NCI-H345 treated with DMSO at 0.1 percent for 48 hours (cell line): ENCODE measurements around the gene CDHR5.

ENCODE experiments used
- DNase-seq: peaks from one replicate; lab custom pipeline; 2025; ENCODE audit not compliant: unreplicated experiment; lab: John Stamatoyannopoulos, UW

CDHR5 gene

DNA sequence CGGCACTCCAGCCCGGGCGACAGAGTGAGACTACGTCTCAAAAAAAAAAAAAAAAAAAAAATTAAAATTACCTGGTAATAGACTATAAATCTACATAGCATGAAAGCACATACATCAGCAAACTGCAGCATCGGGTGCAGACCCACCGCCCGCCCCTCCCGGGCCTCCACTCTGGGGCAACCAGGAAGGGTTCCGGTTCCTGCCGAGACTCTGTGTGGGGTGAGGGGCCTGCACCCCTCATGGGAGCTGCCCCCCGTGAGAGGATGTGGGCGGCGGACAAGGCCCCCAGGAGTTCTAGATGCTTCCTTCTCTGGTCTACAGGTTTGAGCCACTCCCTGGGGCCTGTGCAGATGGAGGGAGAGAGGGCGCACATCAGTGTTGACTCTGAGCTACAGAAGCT is 21.5 kb upstream of the CDHR5 start:
- DNase-seq = no peak

DNA sequence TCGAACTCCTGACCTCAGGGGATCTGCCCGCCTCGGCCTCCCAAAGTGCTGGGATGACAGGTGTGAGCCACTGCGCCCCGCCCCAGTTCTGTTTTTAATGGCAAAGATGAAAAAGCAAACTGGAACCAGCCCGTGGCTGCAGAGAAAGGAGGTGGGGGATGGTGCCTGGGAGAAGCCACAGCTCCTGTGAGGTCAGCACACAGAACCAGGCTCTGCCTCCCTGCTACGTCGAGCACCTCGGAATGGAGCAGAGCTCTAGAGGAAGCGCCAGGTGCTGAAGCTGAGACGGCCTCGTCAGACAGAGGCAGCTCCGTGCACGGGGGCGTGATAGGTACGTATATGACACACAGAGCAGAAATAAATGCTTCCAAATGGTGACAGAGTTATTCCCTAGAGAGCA is 20.8 kb upstream of the CDHR5 start:
- no peak for DNase-seq

DNA sequence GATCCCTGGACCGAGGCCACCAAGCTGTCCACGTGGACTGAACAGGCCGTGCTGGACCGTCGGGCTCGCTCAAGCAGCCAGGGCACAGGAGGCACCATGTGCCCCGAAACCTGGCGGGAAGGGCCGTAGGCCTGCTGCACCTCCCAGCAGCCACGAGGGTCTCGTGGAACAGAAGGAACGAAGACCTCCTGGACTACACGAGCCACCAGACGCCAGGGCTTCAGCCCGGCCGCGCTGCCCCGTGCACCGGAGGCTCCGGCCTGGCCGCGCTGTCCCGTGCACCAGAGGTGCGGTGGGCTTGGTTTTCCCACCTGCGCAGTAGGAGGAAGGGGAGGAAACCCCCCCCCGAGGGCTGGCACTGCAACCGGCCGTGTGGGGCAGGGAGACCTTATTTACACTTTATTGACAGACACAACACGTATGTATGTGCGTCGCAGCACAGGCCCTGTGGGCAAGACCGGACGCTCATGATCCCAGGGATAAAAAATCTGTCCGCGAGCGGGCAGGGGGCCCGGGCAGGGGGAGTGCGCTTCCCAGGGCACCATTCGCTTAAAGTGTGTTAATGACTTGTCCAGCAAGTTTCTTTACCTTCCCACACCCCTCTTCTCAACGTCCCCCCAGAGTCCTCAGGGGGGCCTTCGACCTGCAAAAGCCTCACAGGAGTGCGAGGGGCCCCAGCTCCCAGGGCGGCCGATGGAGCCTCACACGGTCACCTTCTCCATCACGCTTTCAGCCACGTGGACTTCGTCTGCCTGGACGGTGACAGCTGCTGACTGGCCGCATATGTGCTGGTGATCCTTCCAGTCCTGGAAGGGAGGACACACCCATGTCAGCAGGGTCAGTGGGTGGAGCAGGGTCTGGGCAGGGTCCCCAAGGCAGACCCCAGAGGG is 19.3 kb upstream of the CDHR5 start:
- DNase-seq = no peak

DNA sequence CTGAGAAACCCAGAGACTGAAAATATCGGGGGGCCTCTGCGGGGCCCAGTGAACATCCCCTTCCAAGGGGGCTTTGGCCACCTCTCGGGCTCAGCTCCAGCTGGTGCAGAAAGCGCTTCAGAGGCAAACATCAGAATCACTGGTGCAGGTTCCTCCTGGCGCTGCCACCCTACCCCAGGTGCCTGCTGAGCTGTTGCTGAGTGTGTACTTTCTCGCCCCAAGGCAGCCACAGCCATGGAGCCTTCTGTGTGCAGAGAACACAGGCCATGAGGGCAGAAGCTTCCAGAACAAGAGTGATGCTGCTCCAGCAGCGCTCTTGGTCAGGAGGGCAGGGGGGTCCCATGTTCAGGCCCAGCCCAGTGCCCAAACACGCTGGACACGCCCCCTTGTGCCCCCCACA is 18.6 kb upstream of the CDHR5 start:
- DNase-seq = no peak

DNA sequence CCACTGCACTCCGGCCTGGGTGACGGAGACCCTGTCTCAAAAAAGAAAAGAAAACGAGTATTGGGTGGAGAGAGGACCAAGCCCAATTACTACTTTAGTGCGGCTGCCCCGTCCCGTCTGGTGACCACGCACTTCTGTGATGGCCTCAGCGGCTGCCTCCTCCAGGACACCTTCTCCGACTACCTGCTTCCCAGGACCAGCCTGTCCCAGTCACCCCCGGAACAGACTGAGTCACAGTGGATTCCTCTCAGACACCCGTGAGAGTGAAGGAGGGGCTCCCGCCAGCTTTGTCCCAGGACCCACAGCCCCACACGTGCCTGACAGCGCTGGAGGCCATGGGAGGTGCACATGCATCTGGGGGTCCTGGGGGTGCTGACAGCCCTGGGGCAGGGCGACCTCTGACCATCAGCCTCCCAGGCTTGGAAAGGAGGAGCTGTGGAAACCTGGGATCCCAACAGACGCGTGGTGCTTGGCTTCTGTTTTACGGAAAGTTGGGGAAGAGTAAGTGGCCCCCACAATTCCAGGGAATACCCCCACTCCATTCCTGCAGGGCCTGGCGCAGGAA is 17.1 kb upstream of the CDHR5 start:
- DNase-seq = no peak

DNA sequence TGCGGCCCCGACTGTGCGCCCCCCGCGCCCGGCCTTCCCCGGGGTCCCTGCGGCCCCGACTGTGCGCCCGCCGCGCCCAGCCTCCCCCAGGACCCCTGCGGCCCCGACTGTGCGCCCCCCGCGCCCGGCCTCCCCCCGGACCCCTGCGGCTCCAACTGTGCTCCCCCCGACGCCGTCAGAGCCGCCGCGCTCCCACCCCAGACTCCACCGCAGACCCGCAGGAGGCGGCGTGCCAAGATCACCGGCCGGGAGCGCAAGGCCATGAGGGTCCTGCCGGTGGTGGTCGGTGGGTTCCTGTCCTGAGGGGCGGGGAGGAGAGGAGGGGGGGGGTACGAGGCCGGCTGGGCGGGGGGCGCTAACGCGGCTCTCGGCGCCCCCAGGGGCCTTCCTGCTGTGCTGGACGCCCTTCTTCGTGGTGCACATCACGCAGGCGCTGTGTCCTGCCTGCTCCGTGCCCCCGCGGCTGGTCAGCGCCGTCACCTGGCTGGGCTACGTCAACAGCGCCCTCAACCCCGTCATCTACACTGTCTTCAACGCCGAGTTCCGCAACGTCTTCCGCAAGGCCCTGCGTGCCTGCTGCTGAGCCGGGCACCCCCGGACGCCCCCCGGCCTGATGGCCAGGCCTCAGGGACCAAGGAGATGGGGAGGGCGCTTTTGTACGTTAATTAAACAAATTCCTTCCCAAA is 15.4 kb upstream of the CDHR5 start:
- no peak for DNase-seq

DNA sequence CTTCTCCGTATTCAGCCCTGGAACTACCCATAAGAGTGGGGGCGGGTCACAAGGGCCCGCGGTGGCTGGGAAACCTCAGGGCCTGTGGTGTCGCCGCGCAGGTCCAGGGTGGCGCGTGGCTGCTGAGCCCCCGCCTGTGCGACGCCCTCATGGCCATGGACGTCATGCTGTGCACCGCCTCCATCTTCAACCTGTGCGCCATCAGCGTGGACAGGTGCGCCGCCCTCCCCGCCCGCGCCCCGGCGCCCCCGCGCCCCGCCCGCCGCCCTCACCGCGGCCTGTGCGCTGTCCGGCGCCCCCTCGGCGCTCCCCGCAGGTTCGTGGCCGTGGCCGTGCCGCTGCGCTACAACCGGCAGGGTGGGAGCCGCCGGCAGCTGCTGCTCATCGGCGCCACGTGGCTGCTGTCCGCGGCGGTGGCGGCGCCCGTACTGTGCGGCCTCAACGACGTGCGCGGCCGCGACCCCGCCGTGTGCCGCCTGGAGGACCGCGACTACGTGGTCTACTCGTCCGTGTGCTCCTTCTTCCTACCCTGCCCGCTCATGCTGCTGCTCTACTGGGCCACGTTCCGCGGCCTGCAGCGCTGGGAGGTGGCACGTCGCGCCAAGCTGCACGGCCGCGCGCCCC is 14.7 kb upstream of the CDHR5 start:
- no peak for DNase-seq

DNA sequence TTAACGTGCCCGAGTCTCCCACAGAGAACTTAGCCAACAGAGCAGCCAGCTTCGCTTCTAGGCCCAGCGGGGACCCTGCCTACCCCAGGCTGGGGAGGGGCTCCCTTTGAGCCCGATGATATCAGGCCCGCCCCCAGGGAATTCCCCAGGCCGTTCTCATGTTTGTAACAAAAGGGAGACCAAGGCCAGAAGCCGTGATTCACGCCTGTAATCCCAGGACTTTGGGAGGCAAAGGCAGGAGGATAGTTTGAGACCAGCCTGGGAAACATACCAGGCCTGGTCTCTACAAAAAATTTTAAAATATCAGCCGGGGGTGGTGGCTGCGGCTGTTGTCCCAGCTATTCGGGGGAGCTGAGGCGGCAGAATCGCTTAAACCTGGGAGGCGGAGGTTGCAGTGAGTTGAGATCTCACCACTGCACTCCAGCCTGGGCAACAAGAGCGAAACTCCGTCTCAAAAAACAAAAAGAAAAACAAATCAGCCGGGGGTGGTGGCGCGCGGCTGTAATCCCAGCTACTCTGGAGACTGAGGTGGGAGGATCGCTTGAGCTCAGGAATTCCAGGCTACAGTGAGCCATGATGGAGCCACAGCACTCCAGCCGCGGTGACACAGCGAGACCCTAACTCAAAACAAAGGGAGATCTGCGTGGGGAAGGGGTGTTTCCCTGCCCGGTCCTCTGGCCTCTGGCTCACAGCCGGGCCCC is 14.0 kb upstream of the CDHR5 start:
- DNase-seq = no peak

DNA sequence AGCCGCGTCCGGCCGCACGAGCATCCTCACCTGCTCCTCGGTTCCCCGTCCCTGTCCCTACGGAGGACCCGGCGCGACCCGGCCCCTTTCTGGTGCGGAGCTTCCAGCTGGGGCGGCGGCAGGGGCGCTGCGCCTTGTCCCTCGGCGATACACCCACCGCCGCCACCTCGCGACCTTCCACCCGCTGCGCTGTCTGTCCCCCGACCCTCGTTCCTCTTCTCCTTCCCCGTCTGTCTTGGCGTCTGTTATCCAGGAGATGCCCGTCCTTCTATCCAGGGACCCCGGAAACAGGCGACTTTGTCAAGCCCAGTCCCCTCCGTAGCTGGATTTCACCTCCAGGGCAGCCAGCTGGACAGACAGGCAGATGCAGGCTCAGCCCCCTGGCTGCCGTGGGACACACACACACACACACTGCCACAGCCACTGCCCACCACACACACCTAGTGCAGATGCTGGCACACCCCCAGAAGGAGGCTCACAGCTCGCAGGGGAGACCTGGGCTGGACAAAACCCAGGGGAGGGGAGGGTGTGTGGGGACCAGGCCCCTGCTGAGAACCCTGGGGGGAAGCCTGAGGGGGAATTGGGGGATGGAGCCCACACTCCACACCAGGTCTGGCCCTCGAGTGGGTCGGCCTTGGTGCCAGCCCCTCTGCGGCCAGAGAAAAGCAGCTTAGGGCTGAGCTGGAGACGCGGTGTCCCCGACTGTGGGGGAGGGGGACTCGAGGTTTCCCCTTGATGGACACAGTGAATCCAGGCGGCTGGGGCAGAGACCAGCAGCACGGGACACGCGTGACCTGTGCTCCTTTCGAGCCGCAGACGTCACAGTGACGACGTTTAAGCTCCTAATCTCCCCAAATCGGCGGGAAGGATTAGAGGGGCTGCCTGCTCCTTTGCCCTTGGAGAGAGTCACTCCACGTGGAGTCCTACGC is 13.1 kb upstream of the CDHR5 start:
- no peak for DNase-seq

DNA sequence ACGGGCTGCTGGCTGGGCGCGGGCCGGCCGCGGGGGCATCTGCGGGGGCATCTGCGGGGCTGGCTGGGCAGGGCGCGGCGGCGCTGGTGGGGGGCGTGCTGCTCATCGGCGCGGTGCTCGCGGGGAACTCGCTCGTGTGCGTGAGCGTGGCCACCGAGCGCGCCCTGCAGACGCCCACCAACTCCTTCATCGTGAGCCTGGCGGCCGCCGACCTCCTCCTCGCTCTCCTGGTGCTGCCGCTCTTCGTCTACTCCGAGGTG is 12.5 kb upstream of the CDHR5 start:
- no peak for DNase-seq

DNA sequence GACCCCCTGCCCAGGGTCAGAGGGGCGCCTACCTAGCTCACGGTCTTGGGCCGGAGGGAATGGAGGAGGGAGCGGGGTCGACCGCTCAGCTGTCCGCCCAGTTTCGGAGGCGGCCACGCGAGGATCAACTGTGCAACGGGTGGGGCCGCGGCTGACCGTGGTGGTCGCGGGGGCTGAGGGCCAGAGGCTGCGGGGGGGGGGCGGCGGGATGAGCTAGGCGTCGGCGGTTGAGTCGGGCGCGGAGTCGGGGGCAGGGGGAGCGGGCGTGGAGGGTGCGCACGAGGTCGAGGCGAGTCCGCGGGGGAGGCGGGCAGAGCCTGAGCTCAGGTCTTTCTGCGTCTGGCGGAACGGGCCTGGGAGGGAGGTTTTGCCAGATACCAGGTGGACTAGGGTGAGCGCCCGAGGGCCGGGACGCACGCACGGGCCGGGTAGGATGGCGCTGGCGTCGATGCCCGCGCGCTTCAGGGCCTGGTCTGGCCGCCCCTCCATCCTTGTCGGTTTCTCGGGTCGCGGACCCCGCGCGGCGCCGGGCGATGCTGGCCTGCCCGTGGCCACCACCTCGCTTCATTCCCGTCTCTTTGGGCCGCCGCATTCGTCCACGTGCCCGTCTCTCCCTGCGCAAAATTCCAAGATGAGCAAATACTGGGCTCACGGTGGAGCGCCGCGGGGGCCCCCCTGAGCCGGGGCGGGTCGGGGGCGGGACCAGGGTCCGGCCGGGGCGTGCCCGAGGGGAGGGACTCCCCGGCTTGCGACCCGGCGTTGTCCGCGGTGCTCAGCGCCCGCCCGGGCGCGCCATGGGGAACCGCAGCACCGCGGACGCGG is 12.0 kb upstream of the CDHR5 start, which contains the start of gene DRD4:
TSS of gene DRD4 (plus strand) at position 759 of the 822 bp plus-strand sequence. CDS start at position 795, 36 bp downstream.
- no peak for DNase-seq

DNA sequence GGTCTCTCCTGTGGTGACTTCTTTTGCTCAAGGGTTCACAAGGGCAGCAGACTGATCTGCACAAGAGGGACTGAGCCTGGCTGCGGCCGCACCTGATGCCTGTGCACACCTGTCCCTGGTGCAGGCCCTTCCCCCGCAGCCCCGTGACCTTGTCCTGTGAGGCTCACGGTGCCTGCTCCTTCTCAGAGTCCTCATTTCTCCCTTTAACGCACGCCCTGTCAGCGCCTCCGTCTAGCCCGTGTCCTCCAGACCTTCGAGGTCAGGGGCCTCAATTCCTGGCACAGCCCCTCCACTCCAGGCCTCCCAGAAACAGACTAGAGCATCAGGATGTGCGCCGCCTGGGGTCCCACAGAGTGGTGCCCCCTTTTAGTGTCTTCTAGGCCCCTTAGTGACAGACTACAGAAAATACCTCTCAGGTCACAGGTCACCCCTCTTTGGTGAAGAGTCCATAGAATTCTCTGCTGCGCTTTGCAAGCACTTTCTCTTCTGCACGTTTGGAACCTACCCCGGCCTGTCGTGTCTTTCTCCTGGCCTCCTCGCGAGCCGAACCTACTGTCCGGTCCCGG is 11.3 kb upstream of the CDHR5 start:
- no peak for DNase-seq

DNA sequence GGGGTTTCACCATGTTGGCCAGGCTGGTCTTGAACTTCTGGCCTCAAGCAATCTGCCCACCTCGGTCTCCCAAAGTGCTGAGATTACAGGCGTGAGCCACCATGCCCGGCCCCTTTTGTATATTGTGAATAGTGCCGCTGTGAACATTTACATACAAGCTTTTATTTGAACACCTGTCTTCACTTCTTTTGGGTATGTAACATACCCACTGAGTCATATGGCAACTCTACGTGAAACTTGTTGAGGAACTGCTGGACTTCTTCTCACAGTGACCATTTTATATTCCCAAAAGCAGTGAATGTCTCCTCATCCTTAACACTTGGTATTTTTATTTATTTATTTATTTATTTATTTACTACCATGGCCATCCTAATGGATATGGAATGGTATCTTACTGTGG is 6.1 kb upstream of the CDHR5 start:
- DNase-seq = no peak

DNA sequence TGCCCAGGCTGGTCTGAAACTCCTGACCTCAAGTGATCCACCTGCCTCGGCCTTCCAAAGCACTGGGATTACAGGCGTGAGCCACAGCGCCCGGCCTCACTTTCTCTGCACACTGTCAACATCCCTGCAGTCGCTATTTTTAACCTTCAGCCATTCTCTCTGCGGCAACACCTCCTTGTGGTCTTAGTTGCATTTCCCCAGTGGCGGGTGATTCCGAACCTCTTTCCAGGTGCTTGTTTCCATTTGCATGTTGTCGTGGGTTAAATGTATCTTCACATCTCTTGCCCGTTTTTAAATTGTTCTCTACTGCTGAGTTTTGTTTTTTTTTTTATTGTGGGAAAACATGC is 4.5 kb upstream of the CDHR5 start:
- no peak for DNase-seq

DNA sequence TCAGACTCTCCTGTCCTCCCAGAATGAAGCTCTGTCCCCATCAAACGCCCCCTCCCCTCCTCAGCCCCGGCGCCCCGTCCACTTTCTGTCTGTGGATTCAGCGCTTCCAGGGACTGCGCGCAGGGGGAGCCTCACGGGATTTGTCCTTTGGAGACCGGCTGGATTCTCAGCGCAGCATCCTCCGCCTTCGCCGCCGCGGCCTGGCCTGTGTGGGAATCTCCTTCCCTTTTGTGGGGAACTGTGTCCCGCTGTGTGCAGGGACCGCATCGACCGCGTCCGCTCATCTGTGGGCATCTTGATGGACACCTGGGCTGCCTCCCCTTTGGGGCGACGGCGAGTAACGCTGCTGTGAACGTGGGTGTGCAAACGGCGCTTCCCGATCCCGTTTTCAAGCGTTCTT is 3.3 kb upstream of the CDHR5 start:
- DNase-seq = no peak

DNA sequence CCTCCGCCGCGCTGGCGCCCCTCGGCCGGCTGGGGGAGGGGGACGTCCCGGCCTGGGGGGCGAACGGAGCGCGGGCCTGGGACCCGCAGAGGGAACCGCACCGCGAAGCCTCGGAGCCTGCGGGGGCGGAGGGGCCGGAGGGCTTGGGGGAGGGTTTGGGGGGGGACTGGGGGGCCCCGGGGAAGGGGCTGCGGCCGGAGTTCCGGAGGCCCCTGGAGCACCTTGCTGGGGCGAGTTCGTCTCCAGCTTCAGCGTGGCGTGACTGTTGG is 2.5 kb upstream of the CDHR5 start:
- no peak for DNase-seq

DNA sequence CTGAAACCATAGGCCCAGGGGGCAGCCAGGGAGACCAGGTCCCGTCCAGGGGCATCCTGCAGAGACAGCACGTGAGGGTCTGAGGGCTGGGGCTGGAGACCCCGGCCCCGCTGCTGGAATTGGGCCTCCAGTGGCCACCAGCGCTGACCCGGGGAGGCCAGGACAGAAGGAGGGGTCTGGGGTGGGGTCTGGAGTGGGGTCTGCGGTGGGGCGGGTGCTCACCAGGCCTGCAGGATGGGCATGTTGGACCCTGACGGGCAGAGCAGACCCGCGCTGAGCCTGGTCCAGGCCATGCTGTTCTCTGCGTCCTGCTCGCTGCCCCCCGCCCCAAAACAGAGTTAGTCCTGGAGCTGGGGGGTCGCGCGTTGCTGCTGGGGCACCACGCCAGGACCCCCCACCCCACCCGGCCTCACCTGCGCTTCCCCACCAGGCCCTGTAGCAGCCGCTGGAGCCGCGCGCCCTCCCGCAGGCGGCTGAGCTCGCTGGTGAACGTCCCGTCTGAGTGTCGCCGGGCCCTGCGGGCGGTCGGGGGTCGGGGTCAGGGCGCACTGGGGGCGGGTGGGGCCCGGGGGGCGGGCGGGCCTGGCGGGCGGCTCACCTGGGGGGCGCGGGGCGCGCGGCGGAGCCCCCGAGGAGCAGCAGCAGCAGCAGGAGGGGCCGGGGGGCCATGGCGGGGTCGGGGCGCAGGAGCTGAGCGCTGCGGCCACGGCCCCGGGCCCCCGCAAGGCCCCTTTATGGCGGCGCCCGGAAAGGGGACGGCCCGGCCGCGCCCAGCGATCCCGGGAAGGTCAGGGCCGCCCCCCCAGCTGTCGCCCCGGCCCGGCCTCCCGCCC is 1.9 kb upstream of the CDHR5 start, which contains the start of gene SCT:
TSS of gene SCT (minus strand) at position 707 of the 833 bp plus-strand sequence. CDS start at position 669, 38 bp downstream.
- DNase-seq = no peak

DNA sequence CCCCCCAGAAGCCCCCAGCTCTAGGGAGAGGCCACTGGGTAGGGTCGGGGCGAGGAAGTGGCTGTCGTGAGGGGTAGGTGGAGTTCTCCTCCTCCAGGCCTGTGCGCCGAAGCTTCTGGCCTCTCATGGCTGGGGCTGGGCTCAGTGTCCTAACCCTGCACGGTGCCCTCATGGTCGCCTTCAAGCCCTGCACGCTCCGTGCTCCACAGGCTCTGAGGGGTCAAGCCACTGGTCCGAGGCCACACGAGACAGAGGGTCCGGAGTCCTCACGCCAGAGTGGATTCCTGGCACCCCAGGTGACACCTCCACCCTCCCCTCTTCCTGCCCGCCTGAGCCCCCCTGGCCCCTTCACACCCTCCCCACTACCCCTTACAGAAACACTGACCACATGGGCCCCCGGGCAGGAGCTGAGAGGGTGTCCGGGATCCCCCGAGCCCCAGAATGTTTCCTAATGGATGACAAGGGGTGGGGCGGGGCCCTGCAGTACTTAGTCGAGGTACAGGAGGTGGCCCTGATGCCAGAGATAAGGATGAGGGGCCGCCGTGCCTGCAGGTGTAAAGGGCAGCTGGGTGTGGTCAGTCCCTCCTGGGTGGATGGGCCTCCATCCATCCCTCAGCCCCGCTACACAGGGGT is 997 bp upstream of the CDHR5 start:
- DNase-seq = no peak
